HEK293 (cell line): Measurements from ENCODE around the gene AGAP1.

Source experiments
- CTCF ChIP-seq: fragments of 450-650 bp; formaldehyde crosslinking; IDR thresholded peaks from 2 replicates; pipeline ENCODE4 v1.5.1; 2016; ENCODE audit warnings: missing biosample characterization, missing genetic modification characterization
- REPIN1 ChIP-seq: fragments of 450-650 bp; formaldehyde crosslinking; IDR thresholded peaks from 2 replicates; pipeline ENCODE4 v1.5.1; 2017; ENCODE audit warnings: missing biosample characterization, missing genetic modification characterization, low read depth
- REST ChIP-seq: fragments of 450-650 bp; formaldehyde crosslinking; IDR thresholded peaks from 2 replicates; pipeline ENCODE4 v1.5.1; 2016; ENCODE audit warnings: missing biosample characterization, missing genetic modification characterization
- SETDB1 ChIP-seq: IDR thresholded peaks from one replicate; pipeline ENCODE4 v1.6.1; 2017; ENCODE audit warnings: mild to moderate bottlenecking, low read length, moderate library complexity, mixed read lengths; ENCODE audit not compliant: insufficient read length
- ZBTB10 ChIP-seq: fragments of 450-650 bp; formaldehyde crosslinking; IDR thresholded peaks from 2 replicates; pipeline ENCODE4 v1.5.1; 2016; ENCODE audit warnings: missing biosample characterization, missing genetic modification characterization
- ZBTB11 ChIP-seq: fragments of 450-650 bp; formaldehyde crosslinking; conservative IDR thresholded peaks from 2 replicates; pipeline ENCODE4 v1.5.1; 2016; ENCODE audit warnings: low read depth, missing biosample characterization, missing genetic modification characterization
- ZBTB17 ChIP-seq: fragments of 450-650 bp; formaldehyde crosslinking; IDR thresholded peaks from 2 replicates; pipeline ENCODE4 v1.5.1; 2016; ENCODE audit warnings: missing biosample characterization, missing genetic modification characterization
- ZBTB48 ChIP-seq: fragments of 450-650 bp; formaldehyde crosslinking; IDR thresholded peaks from 2 replicates; pipeline ENCODE4 v1.5.1; 2016; ENCODE audit warnings: missing biosample characterization, missing genetic modification characterization
- ZNF146 ChIP-seq: fragments of 450-650 bp; formaldehyde crosslinking; IDR thresholded peaks from 2 replicates; pipeline ENCODE4 v1.5.1; 2016; ENCODE audit warnings: missing biosample characterization, missing genetic modification characterization
- ZNF18 ChIP-seq: fragments of 450-650 bp; formaldehyde crosslinking; IDR thresholded peaks from 2 replicates; pipeline ENCODE4 v1.5.1; 2016; ENCODE audit warnings: missing biosample characterization, missing genetic modification characterization
- ZNF510 ChIP-seq: fragments of 450-650 bp; formaldehyde crosslinking; IDR thresholded peaks from 2 replicates; pipeline ENCODE4 v1.5.1; 2018; ENCODE audit warnings: mild to moderate bottlenecking, missing genetic modification characterization, missing biosample characterization; ENCODE audit not compliant: insufficient replicate concordance
- ZNF513 ChIP-seq: fragments of 450-650 bp; IDR thresholded peaks from 2 replicates; pipeline ENCODE4 v1.5.1; 2018; ENCODE audit warnings: missing biosample characterization, missing genetic modification characterization
- ZNF548 ChIP-seq: fragments of 450-650 bp; formaldehyde crosslinking; IDR thresholded peaks from 2 replicates; pipeline ENCODE4 v1.5.1; 2016; ENCODE audit warnings: missing biosample characterization, missing genetic modification characterization
- ZNF707 ChIP-seq: fragments of 450-650 bp; formaldehyde crosslinking; IDR thresholded peaks from 2 replicates; pipeline ENCODE4 v1.5.1; 2016; ENCODE audit warnings: missing biosample characterization, missing genetic modification characterization

- no peak for TF ChIP-seq ZBTB10 (tag by site-specific recombination)
- TF ChIP-seq ZBTB11 (tag by site-specific recombination) = no peak
- TF ChIP-seq ZNF548 (tag by site-specific recombination) = no peak
- TF ChIP-seq REST (tag by site-specific recombination) = no peak
- TF ChIP-seq REPIN1 (tag by site-specific recombination) = no peak
- TF ChIP-seq ZNF510 (tag by site-specific recombination) = no peak
- TF ChIP-seq ZBTB17 = no peak
- TF ChIP-seq ZNF146 (tag by site-specific recombination) = no peak
- no peak for TF ChIP-seq SETDB1
- TF ChIP-seq CTCF (tag by site-specific recombination) = no peak
- no peak for TF ChIP-seq ZNF18 (tag by site-specific recombination)
- no peak for TF ChIP-seq ZNF513 (tag by site-specific recombination)
- TF ChIP-seq ZBTB48 = no peak
- TF ChIP-seq ZNF707 (tag by site-specific recombination) = no peak
Measured at GRCh38 chr2:235613649-235614048, 119.8 kb downstream of the AGAP1 start.
